Stimulated activated memory B cell treated with anti-CD40 and anti-IgM and Interleukin-4, amounts not matched to agents 10 μg/mL and 1 μg/mL and 100 μg/mL, for 72 hours (primary cell): Measurements from ENCODE around the gene R3HDM4.
"Not testable (repeated sequence)": the region's sequence is repeated elsewhere in the genome, so short reads cannot be mapped to it uniquely, and the experiment has no call there.

Experiments
- ATAC-seq: fragments of 150-1000 bp; cut with Tn5 transposase; 2 replicates; pipeline ENCODE4 v1.10.0; 2021
- H3K27ac Mint-ChIP-seq: one replicate; pipeline ENCODE4 v1.8.0; 2022; ENCODE audit warnings: mild to moderate bottlenecking, mixed read lengths
- H3K27me3 Mint-ChIP-seq: one replicate; pipeline ENCODE4 v1.8.0; 2022; ENCODE audit warnings: mixed read lengths
- H3K36me3 Mint-ChIP-seq: one replicate; pipeline ENCODE4 v1.8.0; 2022; ENCODE audit warnings: mixed read lengths
- H3K4me1 Mint-ChIP-seq: one replicate; pipeline ENCODE4 v1.8.0; 2022; ENCODE audit warnings: mixed read lengths
- H3K4me3 Mint-ChIP-seq: one replicate; pipeline ENCODE4 v1.8.0; 2022; ENCODE audit warnings: mild to moderate bottlenecking, moderate library complexity, mixed read lengths
- H3K9me3 Mint-ChIP-seq: one replicate; pipeline ENCODE4 v1.8.0; 2022; ENCODE audit warnings: mixed read lengths

R3HDM4 gene

DNA sequence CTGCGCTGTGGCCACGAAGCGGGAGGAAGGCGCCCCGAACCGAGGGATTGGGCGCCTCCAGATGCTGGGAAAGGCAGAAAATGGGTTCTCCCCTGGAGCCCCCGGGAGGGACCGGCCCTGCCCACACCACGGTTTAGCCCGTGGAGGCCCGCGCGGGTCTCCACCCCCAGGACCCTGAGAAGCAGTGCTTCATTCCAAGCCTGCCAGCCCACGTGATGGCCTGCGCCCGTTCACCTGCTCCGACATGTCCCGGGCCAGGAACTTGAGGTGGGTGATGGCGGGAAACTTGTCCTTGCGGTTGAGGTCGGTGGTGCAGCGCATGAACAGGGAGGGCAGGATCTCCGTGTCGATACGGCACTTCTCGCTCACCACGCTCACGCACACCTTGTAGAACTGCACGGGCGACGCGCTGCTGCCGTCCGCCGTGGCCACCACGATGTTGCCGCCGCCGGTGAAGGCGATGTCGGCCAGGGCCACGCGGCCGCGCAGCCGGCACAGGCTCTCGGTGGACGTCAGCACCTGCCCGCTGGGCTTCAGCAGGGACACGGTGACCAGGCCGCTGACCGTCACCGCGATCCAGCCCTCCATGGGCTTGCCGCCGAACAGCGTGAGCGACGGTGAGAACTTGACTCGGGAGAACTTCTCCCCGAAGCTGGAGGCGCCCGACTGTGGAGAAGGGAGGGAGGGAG is 27.3 kb downstream of the R3HDM4 start:
- H3K9me3 Mint-ChIP-seq = no peaks in the 10 kb centered on the region
- peaks cover 12% of the 10 kb centered on the region for H3K4me1 Mint-ChIP-seq
- no peak overlapping the region for H3K4me3 Mint-ChIP-seq
- no peak for ATAC-seq
- H3K27me3 Mint-ChIP-seq = no peaks in the 10 kb centered on the region
- H3K27ac Mint-ChIP-seq = no peak overlapping the region
- H3K36me3 Mint-ChIP-seq = peaks cover 41% of the 10 kb centered on the region

DNA sequence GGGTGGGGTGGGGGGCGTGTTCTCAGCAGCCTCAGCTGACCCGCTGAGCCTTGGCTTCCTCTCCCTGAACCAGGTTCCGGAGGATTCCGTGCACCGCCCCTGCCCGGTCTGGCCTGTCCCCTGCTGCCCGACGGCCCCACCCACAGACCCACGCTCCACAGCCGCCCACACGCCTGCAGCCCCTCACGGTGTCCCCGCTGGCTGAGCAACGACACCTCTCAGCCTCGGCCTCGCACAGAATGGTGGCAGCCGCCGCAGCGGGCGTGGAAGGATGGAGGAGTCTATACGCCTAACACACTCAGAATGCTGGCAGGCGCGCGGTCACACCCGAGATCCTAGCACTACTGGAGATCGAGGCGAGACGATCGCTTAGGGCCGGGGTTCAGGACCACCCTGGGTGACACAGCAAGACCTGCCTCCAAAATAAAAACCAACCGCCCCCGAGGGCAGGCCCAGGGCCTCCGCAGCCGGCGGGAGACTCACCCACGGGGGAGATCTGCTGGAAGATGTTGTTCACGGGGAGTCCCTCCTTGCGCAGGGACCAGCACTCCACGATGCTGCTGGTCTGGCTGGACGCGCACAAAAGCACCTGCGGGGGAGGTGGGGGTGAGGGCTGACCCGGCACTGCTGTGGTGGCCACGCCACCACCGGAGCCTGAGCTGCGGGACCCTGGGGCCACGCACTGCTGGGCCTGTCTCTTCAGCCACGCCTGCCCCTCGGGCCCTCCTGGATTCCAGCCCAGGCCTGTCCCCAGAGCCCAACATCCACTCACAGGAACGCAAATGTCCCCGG is 28.4 kb downstream of the R3HDM4 start:
- Mint-ChIP-seq H3K27me3 (no peaks in the 10 kb centered on the region), H3K4me3 (no peak overlapping the region), H3K27ac (no peak overlapping the region), H3K36me3 (peaks cover 45% of the 10 kb centered on the region), H3K9me3 (no peaks in the 10 kb centered on the region), H3K4me1 (peaks cover 12% of the 10 kb centered on the region)
- no peak for ATAC-seq

DNA sequence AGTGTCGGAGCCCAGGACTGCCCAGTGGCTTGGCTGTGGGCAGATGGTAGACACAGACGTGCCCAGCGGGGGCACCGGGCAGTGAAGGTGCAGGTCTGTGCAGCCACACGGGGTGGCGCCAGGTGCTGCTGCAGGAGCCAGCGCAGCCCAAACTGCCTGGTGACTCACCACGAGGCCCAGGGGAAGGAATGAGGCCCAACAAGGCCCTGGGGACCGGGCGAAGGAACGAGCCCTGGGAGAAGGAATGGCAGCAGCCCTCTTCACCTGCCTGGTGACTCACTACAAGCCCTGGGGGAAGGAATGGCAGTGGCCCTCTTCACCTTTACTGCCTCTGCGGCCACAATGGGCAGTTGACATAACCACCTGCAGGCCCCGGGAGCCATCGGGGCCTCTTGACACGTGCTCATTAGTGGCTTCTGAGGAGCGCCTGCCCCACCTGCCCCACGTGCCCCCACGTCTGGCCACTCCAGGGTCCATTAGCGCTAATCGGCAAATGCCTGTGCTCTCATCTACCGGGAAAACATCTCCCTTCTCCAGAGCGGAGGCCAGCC is 29.3 kb downstream of the R3HDM4 start:
- peaks cover 48% of the 10 kb centered on the region for H3K36me3 Mint-ChIP-seq
- H3K27me3 Mint-ChIP-seq = no peaks in the 10 kb centered on the region
- H3K27ac Mint-ChIP-seq = no peak overlapping the region
- ATAC-seq = no peak
- no peaks in the 10 kb centered on the region for H3K9me3 Mint-ChIP-seq
- H3K4me3 Mint-ChIP-seq = no peak overlapping the region
- peaks cover 14% of the 10 kb centered on the region for H3K4me1 Mint-ChIP-seq

DNA sequence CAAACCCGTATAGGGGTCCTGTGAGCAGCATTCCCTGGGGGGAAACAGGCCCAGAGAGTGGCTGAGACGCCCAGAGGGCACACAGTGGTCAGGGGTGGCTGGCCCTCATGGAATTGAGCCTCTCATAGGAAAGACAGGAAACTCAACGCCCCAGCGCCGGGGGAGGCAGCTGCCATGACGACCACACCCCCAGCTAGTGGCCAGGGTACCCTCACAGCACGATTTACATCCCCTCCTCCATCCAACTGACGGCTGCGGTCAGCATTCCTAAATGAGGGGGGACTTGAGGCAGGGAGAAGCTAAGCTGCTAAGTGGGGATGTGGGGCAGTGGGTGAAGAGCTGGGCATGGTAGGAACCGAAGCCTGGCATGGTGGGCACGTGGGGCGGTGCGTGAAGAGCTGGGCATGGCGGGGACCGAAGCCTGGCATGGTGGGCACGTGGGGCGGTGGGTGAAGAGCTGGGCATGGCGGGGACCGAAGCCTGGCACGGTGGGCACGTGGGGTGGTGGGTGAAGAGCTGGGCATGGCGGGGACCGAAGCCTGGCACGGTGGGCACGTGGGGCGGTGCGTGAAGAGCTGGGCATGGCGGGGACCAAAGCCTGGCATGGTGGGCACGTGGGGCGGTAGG is 30.0 kb downstream of the R3HDM4 start:
- Mint-ChIP-seq H3K4me3 (no peak overlapping the region), H3K36me3 (peaks cover 47% of the 10 kb centered on the region), H3K4me1 (peaks cover 10% of the 10 kb centered on the region), H3K27me3 (no peaks in the 10 kb centered on the region), H3K27ac (no peak overlapping the region), H3K9me3 (no peaks in the 10 kb centered on the region)
- ATAC-seq = no peak

DNA sequence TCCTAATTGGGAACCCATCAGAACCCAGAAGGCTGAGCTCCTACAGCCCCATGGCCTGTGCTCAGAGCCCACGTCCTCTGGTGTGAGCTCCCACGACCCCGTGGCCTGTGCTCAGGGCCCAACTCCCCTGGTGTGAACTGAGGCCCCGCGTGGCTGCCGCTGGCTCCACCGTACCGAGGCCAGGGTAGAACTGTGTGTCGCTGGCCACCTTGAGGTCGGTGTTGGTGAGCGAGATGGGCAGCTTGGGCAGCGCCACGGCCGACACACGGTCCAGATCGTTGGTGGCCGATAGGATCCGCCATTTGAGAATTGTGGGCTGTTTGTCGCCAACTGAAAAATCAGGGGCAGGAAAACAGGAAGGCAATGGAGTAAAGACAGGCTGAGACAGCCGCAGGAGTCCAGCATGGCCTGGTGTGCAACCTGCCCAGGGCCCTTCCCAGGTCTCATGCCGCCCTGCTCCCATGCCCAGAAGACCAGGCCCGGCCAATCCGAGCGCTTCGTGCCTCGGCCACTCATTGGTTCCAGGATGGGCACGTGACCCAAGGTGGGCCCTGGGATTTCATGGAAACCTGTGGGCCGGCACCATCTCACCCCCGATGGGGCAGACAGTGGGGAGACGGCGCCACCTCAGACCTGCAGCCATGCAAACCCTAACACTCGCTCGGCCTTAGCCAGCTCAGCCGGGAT is 31.5 kb downstream of the R3HDM4 start:
- peaks cover 47% of the 10 kb centered on the region for H3K36me3 Mint-ChIP-seq
- no peak overlapping the region for H3K4me3 Mint-ChIP-seq
- no peaks in the 10 kb centered on the region for H3K27me3 Mint-ChIP-seq
- no peak for ATAC-seq
- H3K27ac Mint-ChIP-seq = no peak overlapping the region
- H3K9me3 Mint-ChIP-seq = no peaks in the 10 kb centered on the region
- H3K4me1 Mint-ChIP-seq = peaks cover 10% of the 10 kb centered on the region

DNA sequence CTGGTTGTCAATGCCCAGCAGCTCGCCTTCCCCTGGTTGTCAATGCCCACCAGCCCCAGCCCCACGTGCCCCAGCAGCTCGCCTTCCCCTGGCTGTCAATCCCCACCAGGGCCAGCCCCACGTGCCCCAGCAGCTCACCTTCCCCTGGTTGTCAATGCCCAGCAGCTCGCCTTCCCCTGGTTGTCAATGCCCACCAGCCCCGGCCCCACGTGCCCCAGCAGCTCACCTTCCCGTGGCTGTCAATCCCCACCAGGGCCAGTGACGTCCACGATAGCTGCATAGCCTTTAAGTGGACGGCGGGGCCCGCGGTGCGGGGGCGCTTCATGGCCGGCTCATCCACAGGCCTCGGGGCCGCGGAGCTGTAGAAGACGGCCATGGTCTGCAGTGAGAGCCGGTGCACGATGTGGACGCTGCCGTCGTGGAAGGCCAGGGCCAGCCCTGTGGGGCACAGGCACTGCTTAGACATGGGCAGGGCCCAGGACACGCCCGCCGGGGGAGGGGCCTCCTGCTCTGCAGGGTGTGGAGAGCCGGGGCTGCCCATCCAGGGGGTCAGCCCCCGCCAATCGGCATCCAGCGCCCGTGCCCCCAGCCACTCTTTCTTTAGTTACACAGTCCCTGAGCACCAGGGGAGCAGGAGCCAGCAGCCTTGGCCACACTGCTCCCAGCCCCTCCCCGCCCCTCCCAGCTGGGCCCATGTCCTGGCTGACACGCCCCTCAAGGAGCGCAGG is 33.1 kb downstream of the R3HDM4 start:
- H3K4me1 Mint-ChIP-seq = peaks cover 17% of the 10 kb centered on the region
- ATAC-seq = no peak
- no peak overlapping the region for H3K27ac Mint-ChIP-seq
- no peaks in the 10 kb centered on the region for H3K9me3 Mint-ChIP-seq
- no peaks in the 10 kb centered on the region for H3K27me3 Mint-ChIP-seq
- H3K4me3 Mint-ChIP-seq = no peak overlapping the region
- peaks cover 44% of the 10 kb centered on the region for H3K36me3 Mint-ChIP-seq

DNA sequence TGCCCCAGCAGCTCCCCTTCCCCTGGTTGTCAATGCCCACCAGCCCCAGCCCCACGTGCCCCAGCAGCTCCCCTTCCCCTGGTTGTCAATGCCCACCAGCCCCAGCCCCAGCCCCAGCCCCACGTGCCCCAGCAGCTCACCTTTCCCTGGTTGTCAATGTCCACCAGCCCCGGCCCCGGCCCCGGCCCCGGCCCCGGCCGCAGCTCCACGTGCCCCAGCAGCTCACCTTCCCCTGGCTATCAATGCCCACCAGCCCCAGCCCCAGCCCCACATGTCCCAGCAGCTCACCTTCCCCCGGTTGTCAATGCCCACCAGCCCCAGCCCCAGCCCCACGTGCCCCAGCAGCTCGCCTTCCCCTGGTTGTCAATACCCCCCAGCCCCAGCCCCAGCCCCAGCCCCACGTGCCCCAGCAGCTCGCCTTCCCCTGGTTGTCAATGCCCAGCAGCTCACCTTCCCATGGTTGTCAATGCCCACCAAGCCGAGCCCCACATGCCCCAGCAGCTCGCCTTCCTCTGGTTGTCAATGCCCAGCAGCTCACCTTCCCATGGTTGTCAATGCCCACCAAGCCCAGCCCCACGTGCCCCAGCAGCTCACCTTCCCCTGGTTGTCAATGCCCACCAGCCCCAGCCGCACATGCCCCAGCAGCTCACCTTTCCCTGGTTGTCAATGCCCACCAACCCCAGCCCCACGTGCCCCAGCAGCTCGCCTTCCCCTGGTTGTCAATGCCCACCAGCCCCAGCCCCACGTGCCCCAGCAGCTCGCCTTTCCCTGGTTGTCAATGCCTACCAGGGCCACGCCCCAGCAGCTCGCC is 34.1 kb downstream of the R3HDM4 start:
- ATAC-seq, H3K27me3 Mint-ChIP-seq, H3K4me3 Mint-ChIP-seq, H3K27ac Mint-ChIP-seq, H3K9me3 Mint-ChIP-seq: not testable (repeated sequence)
- Mint-ChIP-seq H3K4me1 (peaks cover 17% of the 10 kb centered on the region), H3K36me3 (peaks cover 44% of the 10 kb centered on the region)

DNA sequence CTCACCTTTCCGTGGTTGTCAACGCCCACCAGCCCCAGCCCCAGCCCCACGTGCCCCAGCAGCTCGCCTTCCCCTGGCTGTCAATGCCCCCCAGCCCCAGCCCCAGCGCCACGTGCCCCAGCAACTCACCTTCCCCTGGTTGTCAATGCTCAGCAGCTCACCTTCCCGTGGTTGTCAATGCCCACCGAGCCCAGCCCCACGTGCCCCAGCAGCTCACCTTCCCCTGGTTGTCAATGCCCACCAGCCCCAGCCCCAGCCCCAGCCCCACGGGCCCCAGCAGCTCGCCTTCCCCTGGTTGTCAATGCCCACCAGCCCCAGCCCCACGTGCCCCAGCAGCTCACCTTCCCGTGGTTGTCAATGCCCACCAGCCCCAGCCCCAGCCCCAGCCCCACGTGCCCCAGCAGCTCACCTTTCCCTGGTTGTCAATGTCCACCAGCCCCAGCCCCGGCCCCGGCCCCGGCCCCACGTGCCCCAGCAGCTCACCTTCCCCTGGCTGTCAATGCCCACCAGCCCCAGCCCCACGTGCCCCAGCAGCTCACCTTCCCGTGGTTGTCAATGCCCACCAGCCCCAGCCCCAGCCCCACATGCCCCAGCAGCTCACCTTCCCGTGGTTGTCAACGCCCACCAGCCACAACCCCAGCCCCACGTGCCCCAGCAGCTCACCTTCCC is 34.9 kb downstream of the R3HDM4 start:
- H3K4me3 Mint-ChIP-seq, H3K27me3 Mint-ChIP-seq, H3K27ac Mint-ChIP-seq, H3K9me3 Mint-ChIP-seq, ATAC-seq: not testable (repeated sequence)
- Mint-ChIP-seq H3K4me1 (peaks cover 17% of the 10 kb centered on the region), H3K36me3 (peaks cover 38% of the 10 kb centered on the region)

DNA sequence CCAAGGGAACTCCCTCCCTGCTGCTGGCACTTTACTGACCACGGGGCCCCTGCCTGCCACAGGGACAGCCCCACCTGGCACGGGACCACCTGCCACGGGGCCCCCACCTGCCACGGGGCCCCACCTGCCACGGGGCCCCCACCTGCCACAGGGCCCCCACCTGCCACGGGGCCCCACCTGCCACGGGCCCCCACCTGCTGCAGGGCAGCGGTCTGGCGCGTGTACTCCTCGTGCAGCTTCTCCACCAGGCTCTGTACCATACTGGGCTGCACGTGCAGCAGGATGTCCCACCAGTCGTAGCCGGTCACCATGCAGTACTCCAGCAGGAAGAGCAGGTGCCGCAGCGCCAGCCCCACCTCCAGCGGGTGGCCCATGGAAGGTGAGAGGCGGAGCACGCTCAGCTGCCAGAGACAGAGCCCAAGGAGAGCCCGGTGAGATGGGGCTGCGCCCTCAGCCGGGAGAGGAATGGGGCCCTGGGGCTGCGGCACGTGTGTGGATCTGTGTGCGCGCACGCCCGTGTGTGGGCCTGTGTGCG is 36.2 kb downstream of the R3HDM4 start:
- no peak for ATAC-seq
- peaks cover 26% of the 10 kb centered on the region for H3K4me1 Mint-ChIP-seq
- H3K36me3 Mint-ChIP-seq = peaks cover 25% of the 10 kb centered on the region
- no peak overlapping the region for H3K27ac Mint-ChIP-seq
- H3K9me3 Mint-ChIP-seq = no peaks in the 10 kb centered on the region
- H3K4me3 Mint-ChIP-seq = no peak overlapping the region
- H3K27me3 Mint-ChIP-seq = no peaks in the 10 kb centered on the region

DNA sequence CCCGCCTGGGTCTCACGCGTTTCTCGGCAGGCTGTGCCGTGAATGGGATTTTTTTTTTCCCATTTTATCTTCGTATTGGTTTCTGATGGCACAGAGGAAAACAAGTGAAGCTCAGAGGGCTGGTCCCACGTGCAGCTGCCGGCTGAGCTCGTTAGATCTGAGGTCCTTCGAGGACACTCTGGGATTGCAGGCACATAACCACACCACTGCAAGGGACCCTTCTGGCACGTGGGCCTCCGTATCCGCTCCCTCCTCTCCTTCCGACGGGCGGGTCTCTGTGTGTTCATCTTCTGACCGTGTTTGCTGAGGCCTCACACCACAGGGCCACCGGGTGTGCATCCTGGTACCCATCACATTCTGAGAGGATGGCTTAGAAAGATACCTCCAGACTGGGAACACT is 36.9 kb downstream of the R3HDM4 start:
- H3K4me1 Mint-ChIP-seq = peaks cover 34% of the 10 kb centered on the region
- H3K36me3 Mint-ChIP-seq = peaks cover 24% of the 10 kb centered on the region
- no peak overlapping the region for H3K27ac Mint-ChIP-seq
- H3K27me3 Mint-ChIP-seq = no peaks in the 10 kb centered on the region
- no peak overlapping the region for H3K4me3 Mint-ChIP-seq
- no peaks in the 10 kb centered on the region for H3K9me3 Mint-ChIP-seq
- no peak for ATAC-seq

DNA sequence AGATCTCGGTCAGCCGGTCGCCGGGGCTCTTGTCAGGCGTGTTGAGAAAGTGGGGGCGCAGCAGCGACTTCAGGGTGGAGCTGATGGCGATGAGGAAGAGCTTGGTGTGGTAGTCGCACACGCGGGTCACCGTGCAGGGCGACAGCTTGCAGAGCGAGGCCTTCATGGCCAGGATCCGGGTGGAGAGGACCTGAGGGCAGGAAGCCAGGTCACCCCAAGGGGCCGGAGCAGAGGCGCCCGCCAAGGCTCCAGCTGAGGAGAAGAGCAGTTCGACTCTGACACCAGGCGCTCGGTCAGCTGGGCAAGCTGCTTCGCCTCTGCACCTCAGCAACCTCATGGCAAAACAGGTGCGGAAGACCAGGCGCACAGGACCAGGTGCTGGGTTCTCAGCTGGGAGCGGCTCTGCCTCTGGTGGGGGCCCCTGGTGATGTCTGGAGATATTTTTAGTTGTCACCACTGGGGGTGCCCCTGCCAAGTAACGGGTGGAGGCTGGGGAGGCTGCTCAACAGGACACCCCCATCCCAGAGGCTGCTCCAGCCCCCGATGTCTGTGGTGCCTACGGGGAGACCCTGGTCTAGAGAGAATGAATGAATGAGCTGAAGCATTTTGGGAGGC is 37.6 kb downstream of the R3HDM4 start:
- no peaks in the 10 kb centered on the region for H3K27me3 Mint-ChIP-seq

DNA sequence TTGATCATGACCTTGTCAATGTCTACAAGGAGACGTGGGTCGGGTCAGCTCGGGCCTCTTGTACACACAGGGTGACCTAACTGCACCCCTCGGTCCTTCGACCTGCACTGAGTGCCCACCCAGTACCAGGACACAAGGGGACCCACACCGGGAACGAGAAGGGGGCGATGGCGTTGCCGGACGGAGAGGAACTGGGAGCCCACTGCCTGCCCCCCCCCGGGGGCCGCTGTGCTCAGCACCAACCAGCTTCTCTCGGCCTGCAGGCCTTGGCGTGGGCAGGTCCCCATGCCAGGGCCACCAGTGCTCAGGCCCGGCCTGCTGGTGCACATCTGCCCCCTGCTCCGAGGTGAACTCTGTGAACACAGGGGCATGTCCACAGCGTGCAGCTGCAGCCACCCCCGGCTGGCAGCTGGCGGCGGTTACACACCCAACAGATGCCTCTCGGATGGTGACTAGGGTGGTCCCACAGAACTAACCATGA is 39.4 kb downstream of the R3HDM4 start:
- peaks cover 30% of the 10 kb centered on the region for H3K4me1 Mint-ChIP-seq
- no peak overlapping the region for H3K4me3 Mint-ChIP-seq
- ATAC-seq = no peak
- no peaks in the 10 kb centered on the region for H3K27me3 Mint-ChIP-seq
- peaks cover 30% of the 10 kb centered on the region for H3K36me3 Mint-ChIP-seq
- no peaks in the 10 kb centered on the region for H3K9me3 Mint-ChIP-seq
- no peak overlapping the region for H3K27ac Mint-ChIP-seq

More for the DNA sequence above, 37.6 kb downstream of the R3HDM4 start:
- Mint-ChIP-seq H3K36me3 (peaks cover 30% of the 10 kb centered on the region), H3K4me1 (peaks cover 37% of the 10 kb centered on the region), H3K4me3 (no peak overlapping the region), H3K27ac (no peak overlapping the region), H3K9me3 (no peaks in the 10 kb centered on the region)
- no peak for ATAC-seq

DNA sequence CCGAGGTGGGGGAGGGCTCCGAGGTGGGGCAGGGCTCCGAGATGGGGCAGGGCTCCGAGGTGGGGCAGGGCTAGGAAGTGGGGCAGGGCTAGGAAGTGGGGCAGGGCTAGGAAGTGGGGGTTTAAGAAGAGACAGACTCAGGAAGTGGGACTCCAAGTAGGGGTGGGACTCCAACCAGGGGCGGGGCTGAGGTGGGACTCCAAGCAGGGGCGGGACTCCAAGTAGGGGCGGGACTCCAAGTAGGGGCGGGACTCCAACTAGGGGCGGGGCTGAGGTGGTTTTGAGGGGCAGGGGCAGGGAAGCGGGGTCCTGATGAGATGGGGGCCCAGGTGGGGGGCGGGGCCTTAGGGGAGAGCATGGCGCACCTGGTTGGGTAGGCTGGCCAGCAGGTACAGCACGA is 39.9 kb downstream of the R3HDM4 start:
- Mint-ChIP-seq H3K27me3 (no peaks in the 10 kb centered on the region), H3K36me3 (peaks cover 34% of the 10 kb centered on the region), H3K9me3 (no peaks in the 10 kb centered on the region), H3K4me3 (peak overlapping the region; percentile 60), H3K4me1 (peaks cover 30% of the 10 kb centered on the region), H3K27ac (peak overlapping the region; percentile 83)
- peak; percentile 78 for ATAC-seq
